Gastrocnemius medialis (tissue), 4 donors: Measurements from ENCODE around the gene TNIK.

Experiments
- POLR2A ChIP-seq, 2 donors: fragments of 450-650 bp; IDR thresholded peaks; one replicate each; pipeline ENCODE4 v1.6.1; 2017; ENCODE audit warnings: antibody characterized with exemption in 2 of 2, mild to moderate bottlenecking in 2 of 2, moderate library complexity in 2 of 2
- TF ChIP-seq, protein P1 (sequence below), 5 experiments: fragments of 450-650 bp in 3 of 5; fragments of 200-600 bp in 2 of 5; sonication (generic) in 2 of 5; IDR thresholded peaks in 4 of 5; conservative IDR thresholded peaks in 1 of 5; 1 replicate in 4 of 5; 2 replicates in 1 of 5; pipeline ENCODE4 v1.5.1; 2016 to 2019; ENCODE audit warnings: antibody characterized with exemption in 5 of 5, mild to moderate bottlenecking in 3 of 5, moderate library complexity in 3 of 5

DNA sequence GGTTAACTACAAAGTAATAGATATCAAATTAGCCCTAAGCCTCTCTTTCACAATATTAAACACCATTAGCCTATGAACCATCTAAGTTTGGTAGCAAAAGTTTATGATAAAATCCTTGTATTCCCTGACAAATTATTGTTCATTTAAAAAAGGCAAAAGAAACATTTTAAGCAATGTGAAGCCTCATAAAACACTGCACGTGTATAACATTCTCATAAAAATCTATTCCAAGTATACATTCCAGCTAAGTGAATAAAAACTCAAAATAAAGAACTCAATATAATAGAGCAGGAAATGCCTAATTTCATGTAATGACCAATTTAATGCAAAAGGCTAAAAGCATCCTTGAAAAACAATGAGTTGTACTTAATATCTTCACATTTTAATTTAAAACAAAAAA, 27.7 kb downstream of the TNIK start:
- TF ChIP-seq, protein P1, sequence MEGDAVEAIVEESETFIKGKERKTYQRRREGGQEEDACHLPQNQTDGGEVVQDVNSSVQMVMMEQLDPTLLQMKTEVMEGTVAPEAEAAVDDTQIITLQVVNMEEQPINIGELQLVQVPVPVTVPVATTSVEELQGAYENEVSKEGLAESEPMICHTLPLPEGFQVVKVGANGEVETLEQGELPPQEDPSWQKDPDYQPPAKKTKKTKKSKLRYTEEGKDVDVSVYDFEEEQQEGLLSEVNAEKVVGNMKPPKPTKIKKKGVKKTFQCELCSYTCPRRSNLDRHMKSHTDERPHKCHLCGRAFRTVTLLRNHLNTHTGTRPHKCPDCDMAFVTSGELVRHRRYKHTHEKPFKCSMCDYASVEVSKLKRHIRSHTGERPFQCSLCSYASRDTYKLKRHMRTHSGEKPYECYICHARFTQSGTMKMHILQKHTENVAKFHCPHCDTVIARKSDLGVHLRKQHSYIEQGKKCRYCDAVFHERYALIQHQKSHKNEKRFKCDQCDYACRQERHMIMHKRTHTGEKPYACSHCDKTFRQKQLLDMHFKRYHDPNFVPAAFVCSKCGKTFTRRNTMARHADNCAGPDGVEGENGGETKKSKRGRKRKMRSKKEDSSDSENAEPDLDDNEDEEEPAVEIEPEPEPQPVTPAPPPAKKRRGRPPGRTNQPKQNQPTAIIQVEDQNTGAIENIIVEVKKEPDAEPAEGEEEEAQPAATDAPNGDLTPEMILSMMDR (IDR thresholded peaks at IDR 0.05 in 4 of 5, conservative IDR thresholded peaks at IDR 0.05 in 1 of 5) = no peak
- no peak for TF ChIP-seq POLR2A (IDR thresholded peaks at IDR 0.05)
